GM23248 (cell line): ENCODE results near the gene SERINC3.

Experiments
- EZH2 ChIP-seq: fragments of 200-600 bp; sonication (generic); IDR thresholded peaks from 2 replicates; pipeline ENCODE4 v1.6.1; 2018; ENCODE audit warnings: antibody characterized with exemption, mild to moderate bottlenecking; ENCODE audit not compliant: insufficient read depth, poor library complexity, severe bottlenecking
- EZH2phosphoT487 ChIP-seq: fragments of 200-600 bp; sonication (generic); IDR thresholded peaks from 2 replicates; pipeline ENCODE4 v1.6.1; 2018; ENCODE audit warnings: antibody characterized with exemption, moderate library complexity, mild to moderate bottlenecking, low read depth; ENCODE audit not compliant: insufficient read depth

DNA sequence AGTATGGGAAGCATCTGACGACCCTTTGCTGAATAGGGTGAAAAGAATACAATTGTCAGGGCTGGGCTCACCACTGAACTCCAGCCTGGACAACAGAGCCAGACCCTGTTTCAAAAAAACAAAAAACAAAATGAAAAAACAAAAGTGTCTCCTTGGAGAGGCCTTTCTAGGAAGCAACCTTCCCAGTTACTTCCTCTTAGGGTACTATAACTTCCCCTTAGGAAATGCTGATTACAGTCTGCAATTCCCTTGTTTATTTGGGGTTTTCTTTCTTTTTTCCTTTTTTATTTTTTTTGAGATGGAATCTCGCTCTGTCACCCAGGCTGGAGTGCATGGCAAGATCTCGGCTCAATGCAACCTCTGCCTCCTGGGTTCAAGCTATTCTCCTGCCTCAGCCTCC, 66.7 kb downstream of the SERINC3 start:
- no peak for TF ChIP-seq EZH2phosphoT487
- no peak for TF ChIP-seq EZH2
